ENCODE measurements around the gene NTRK1.

- no peak for TF ChIP-seq POLR2A (IDR thresholded peaks at IDR 0.05)
- no peak for TF ChIP-seq CTCF (IDR thresholded peaks at IDR 0.05)
Observed at GRCh38 chr1:156929596-156930238, 69.1 kb downstream of the NTRK1 start.

Measured in thyroid gland (tissue), 4 donors.